CD8-positive, alpha-beta memory T cell (primary cell): Measurements from ENCODE around the gene S100Z. TPM values are rescaled to one million over a fixed set of nuclear protein-coding genes. Genes with fewer than 3 reads are reported as not detected.
"Not testable (repeated sequence)": the region's sequence is repeated elsewhere in the genome, so short reads cannot be mapped to it uniquely, and the experiment has no call there.

ENCODE experiments used
- CTCF ChIA-PET: fragments of 350-600 bp; sonication (Branson Sonifier 250); formaldehyde crosslinking; loops from one replicate; lab custom pipeline; 2021; ENCODE audit warnings: antibody characterized with exemption; lab: Charles Lee
- POLR2A ChIA-PET: fragments of 350-600 bp; sonication (Branson Sonifier 250); formaldehyde crosslinking; loops from one replicate; lab custom pipeline; 2021; ENCODE audit warnings: antibody characterized with exemption; lab: Charles Lee
- DNase-seq, 5 donors: peaks; one replicate each; pipeline versions ENCODE4 v3.0.0 to v3.0.0-alpha.2; 2020 to 2022; ENCODE audit warnings: mixed read lengths in 1 of 5
- H3K27ac ChIP-seq: one replicate; pipeline ENCODE4 v1.7.0; 2013; ENCODE audit warnings: low read depth, mild to moderate bottlenecking, low read length, moderate library complexity
- H3K27me3 ChIP-seq: 2 replicates; pipeline ENCODE4 v1.7.0; 2013; ENCODE audit warnings: low read length, mild to moderate bottlenecking; ENCODE audit not compliant: insufficient read depth, poor library complexity, severe bottlenecking
- H3K36me3 ChIP-seq: 2 replicates; pipeline ENCODE4 v1.7.0; 2013; ENCODE audit warnings: mild to moderate bottlenecking, low read length, moderate library complexity; ENCODE audit not compliant: insufficient read depth
- H3K4me1 ChIP-seq: 2 replicates; pipeline ENCODE4 v1.7.0; 2013; ENCODE audit warnings: mild to moderate bottlenecking, low read length, moderate library complexity; ENCODE audit not compliant: insufficient read depth
- H3K4me3 ChIP-seq: 2 replicates; pipeline ENCODE4 v1.7.0; 2013; ENCODE audit warnings: mild to moderate bottlenecking, low read length
- H3K9me3 ChIP-seq: 2 replicates; pipeline ENCODE4 v1.7.0; 2013; ENCODE audit warnings: mild to moderate bottlenecking, low read length
- H3K27ac Mint-ChIP-seq, 8 donors: one replicate each; pipeline ENCODE4 v1.8.0; 2020 to 2021; ENCODE audit warnings: mixed read lengths in 8 of 8, mild to moderate bottlenecking in 6 of 8, inconsistent platforms in 3 of 8, moderate library complexity in 3 of 8
- H3K27me3 Mint-ChIP-seq, 2 donors: one replicate each; pipeline ENCODE4 v1.8.0; 2020 to 2021; ENCODE audit warnings: mixed read lengths in 2 of 2, mild to moderate bottlenecking in 1 of 2, moderate library complexity in 1 of 2
- H3K36me3 Mint-ChIP-seq, 3 donors: one replicate each; pipeline ENCODE4 v1.8.0; 2020 to 2021; ENCODE audit warnings: mixed read lengths in 3 of 3, inconsistent platforms in 1 of 3, mild to moderate bottlenecking in 1 of 3
- H3K4me1 Mint-ChIP-seq, 3 donors: one replicate each; pipeline ENCODE4 v1.8.0; 2020 to 2021; ENCODE audit warnings: mixed read lengths in 3 of 3, inconsistent platforms in 1 of 3, mild to moderate bottlenecking in 1 of 3
- H3K4me3 Mint-ChIP-seq, 7 donors: one replicate each; pipeline ENCODE4 v1.8.0; 2020 to 2021; ENCODE audit warnings: mixed read lengths in 7 of 7, mild to moderate bottlenecking in 6 of 7, moderate library complexity in 4 of 7, inconsistent platforms in 2 of 7
- H3K9me3 Mint-ChIP-seq, 5 donors: one replicate each; pipeline ENCODE4 v1.8.0; 2020 to 2022; ENCODE audit warnings: mixed read lengths in 5 of 5, mild to moderate bottlenecking in 3 of 5, moderate library complexity in 2 of 5, inconsistent platforms in 1 of 5
- polyA plus RNA-seq: library from polyadenylated mRNA; unstranded; fragments of 300-500 nt; fragmentation: Illumina TruSeq; gene quantifications from one replicate; pipeline ENCODE4 v1.2.3, GENCODE V29; 2021
- total RNA-seq, 2 experiments: library from RNA; stranded (reverse); gene quantifications; one replicate each; pipeline ENCODE4 v1.2.3, GENCODE V29; 2021

Gene S100Z
- total and polyA plus RNA-seq, 3 experiments from 2014 or later: 0.48 TPM; not detected in 2

- no peak within 1 kb of the TSS for H3K27ac ChIP-seq
- ChIA-PET POLR2A (no interaction called here), CTCF (interaction anchor here (1.1 kb wide), 1 partner anchor 44 kb away, joined by 3 read pairs; no protein-coding TSS in a partner anchor)
Measured at GRCh38 chr5:76818844-76819831, 30.7 kb upstream of the S100Z start, which contains the start of gene F2RL1. Gene F2RL1 (plus strand): TSS chr5:76819030. CDS start chr5:76819183, 153 bp downstream.

DNA sequence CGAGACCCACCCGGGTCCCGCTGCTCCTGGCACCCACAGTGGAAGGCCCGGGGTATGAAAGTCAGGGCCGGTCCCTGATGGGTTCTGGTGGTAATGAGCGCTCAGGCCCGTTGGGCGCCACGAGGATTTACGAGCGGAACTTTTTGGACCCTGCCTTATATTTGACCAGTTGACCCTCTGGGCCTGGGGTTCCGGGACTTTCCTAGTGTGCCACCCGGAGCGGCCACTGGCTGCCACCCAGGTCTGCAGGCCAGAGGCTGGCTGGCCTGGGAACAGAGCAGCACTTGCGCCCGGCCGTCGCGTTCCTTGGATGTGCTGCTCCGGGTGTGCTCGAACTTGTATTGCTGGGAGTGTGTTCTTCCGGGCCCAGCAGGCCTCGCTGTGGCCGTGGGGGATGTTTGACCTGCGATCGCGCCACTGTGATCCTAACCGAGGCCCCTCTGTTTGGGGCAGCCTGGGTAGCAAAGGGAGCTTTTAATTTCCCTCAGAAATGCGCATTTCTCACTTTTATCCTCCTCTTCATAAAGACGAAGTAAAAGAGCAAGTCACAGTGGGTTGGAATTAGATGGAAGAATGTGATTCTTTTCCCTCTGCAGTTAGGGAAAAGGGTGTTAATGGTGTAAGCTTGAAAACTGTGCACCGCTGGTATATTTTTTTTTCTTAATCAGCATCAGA, 29.8 kb upstream of the S100Z start:
- H3K4me3 ChIP-seq: peak overlapping the region; percentile 88
- H3K9me3 ChIP-seq: no peaks in the 10 kb centered on the region
- DNase-seq: no peak
- H3K27ac ChIP-seq: no peak overlapping the region
- peaks cover 15% of the 10 kb centered on the region for H3K4me1 ChIP-seq
- H3K36me3 Mint-ChIP-seq: peaks cover 0 to 3% (median 0%) of the 10 kb centered on the region in 3 donors
- ChIA-PET POLR2A (no interaction called here), CTCF (no interaction called here)
- no peak overlapping the region for H3K27ac Mint-ChIP-seq
- H3K9me3 Mint-ChIP-seq: peaks cover 0 to 4% (median 0%) of the 10 kb centered on the region in 5 donors
- peaks cover 12% of the 10 kb centered on the region for H3K27me3 ChIP-seq
- peaks cover 11 to 30% (median 21%) of the 10 kb centered on the region in 3 donors for H3K4me1 Mint-ChIP-seq
- H3K4me3 Mint-ChIP-seq: peak overlapping the region; percentile 87 to 92 (median 88)
- H3K27me3 Mint-ChIP-seq: peaks cover 16 to 40% of the 10 kb centered on the region in 2 donors
- no peaks in the 10 kb centered on the region for H3K36me3 ChIP-seq

More at GRCh38 chr5:76818844-76819831, 30.7 kb upstream of the S100Z start, which contains the start of gene F2RL1:
- H3K27ac Mint-ChIP-seq: peak within 1 kb of the TSS in 2 of 8 donors; percentile 28 to 50
- H3K9me3 Mint-ChIP-seq: peaks cover 0 to 3% (median 0%) of the 10 kb centered on the region in 5 donors
- Histone ChIP-seq H3K27me3 (peaks cover 12% of the 10 kb centered on the region), H3K4me1 (peaks cover 15% of the 10 kb centered on the region), H3K9me3 (no peaks in the 10 kb centered on the region), H3K36me3 (no peaks in the 10 kb centered on the region), H3K4me3 (peak within 1 kb of the TSS; percentile 88)
- H3K4me3 Mint-ChIP-seq: peak within 1 kb of the TSS; percentile 87 to 92 (median 88)
- peak; percentile 23 to 64 (median 40) for DNase-seq
- peaks cover 11 to 30% (median 21%) of the 10 kb centered on the region in 3 donors for H3K4me1 Mint-ChIP-seq
- peaks cover 0 to 3% (median 0%) of the 10 kb centered on the region in 3 donors for H3K36me3 Mint-ChIP-seq
- peaks cover 16 to 43% of the 10 kb centered on the region in 2 donors for H3K27me3 Mint-ChIP-seq

GRCh38 chr5:76820526-76820890, 29.3 kb upstream of the S100Z start:
- peaks cover 15% of the 10 kb centered on the region for H3K4me1 ChIP-seq
- no peaks in the 10 kb centered on the region for H3K9me3 ChIP-seq
- peaks cover 0 to 4% (median 0%) of the 10 kb centered on the region in 5 donors for H3K9me3 Mint-ChIP-seq
- POLR2A ChIA-PET: no interaction called here
- peak overlapping the region; percentile 23 to 92 (median 88) for H3K4me3 Mint-ChIP-seq
- H3K27ac ChIP-seq: no peak overlapping the region
- no peaks in the 10 kb centered on the region for H3K36me3 ChIP-seq
- DNase-seq: no peak
- H3K27ac Mint-ChIP-seq: peak overlapping the region in 1 of 8 donors; percentile 50
- no peak overlapping the region for H3K4me3 ChIP-seq
- H3K36me3 Mint-ChIP-seq: peaks cover 0 to 3% (median 0%) of the 10 kb centered on the region in 3 donors
- H3K4me1 Mint-ChIP-seq: peaks cover 11 to 30% (median 21%) of the 10 kb centered on the region in 3 donors
- CTCF ChIA-PET: no interaction called here
- peaks cover 12% of the 10 kb centered on the region for H3K27me3 ChIP-seq
- H3K27me3 Mint-ChIP-seq: peaks cover 16 to 38% of the 10 kb centered on the region in 2 donors

- Mint-ChIP-seq H3K27me3 (peaks cover 15 to 35% of the 10 kb centered on the region in 2 donors), H3K36me3 (peaks cover 0 to 3% (median 0%) of the 10 kb centered on the region in 3 donors), H3K4me1 (peaks cover 11 to 30% (median 21%) of the 10 kb centered on the region in 3 donors), H3K9me3 (peaks cover 0 to 4% (median 0%) of the 10 kb centered on the region in 5 donors), H3K4me3 (peak overlapping the region in 3 of 7 donors; percentile 45 to 91 (median 79)), H3K27ac (no peak overlapping the region)
- Histone ChIP-seq H3K27ac (no peak overlapping the region), H3K4me3 (no peak overlapping the region), H3K4me1 (peaks cover 15% of the 10 kb centered on the region), H3K27me3 (peaks cover 12% of the 10 kb centered on the region), H3K36me3 (no peaks in the 10 kb centered on the region), H3K9me3 (no peaks in the 10 kb centered on the region)
- CTCF ChIA-PET: no interaction called here
- DNase-seq: no peak
- POLR2A ChIA-PET: interaction anchor here (0.7 kb wide), 1 partner anchor 853 kb away, joined by 4 read pairs; no protein-coding TSS in a partner anchor
Measured at GRCh38 chr5:76821136-76821535, 28.7 kb upstream of the S100Z start.

GRCh38 chr5:76822105-76822731, 27.6 kb upstream of the S100Z start:
- DNase-seq, POLR2A ChIA-PET, H3K9me3 ChIP-seq, H3K36me3 ChIP-seq, H3K36me3 Mint-ChIP-seq, H3K27ac ChIP-seq, H3K4me3 ChIP-seq, H3K27ac Mint-ChIP-seq, H3K9me3 Mint-ChIP-seq: not testable (repeated sequence)
- peaks cover 11 to 30% (median 21%) of the 10 kb centered on the region in 3 donors for H3K4me1 Mint-ChIP-seq
- Histone ChIP-seq H3K27me3 (peaks cover 12% of the 10 kb centered on the region), H3K4me1 (peaks cover 15% of the 10 kb centered on the region)
- CTCF ChIA-PET: interaction anchor here (0.6 kb wide), 1 partner anchor 262 kb away, joined by 3 read pairs; no protein-coding TSS in a partner anchor
- peak overlapping the region in 1 of 7 donors; percentile 52 for H3K4me3 Mint-ChIP-seq
- peaks cover 14 to 25% of the 10 kb centered on the region in 2 donors for H3K27me3 Mint-ChIP-seq

DNA sequence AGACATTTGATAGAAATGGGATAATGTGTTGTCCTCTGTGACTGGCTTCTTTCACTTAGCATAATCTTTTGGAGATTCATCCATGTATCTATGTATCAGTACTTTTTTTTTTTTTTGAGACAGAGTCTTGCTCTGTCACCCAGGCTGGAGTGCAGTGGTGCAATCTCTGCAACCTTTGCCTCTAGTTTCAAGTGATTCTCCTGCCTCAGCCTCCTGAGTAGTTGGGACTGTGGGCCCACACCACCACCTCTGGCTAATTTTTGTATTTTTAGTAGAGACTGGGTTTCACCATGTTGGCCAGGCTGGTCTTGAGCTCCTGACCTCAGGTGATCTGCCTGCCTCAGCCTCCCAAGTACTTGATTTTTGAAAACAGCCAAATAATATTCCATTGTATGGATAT, 23.4 kb upstream of the S100Z start:
- H3K36me3 Mint-ChIP-seq, H3K27ac Mint-ChIP-seq, H3K36me3 ChIP-seq, H3K9me3 ChIP-seq, H3K4me1 ChIP-seq, POLR2A ChIA-PET, CTCF ChIA-PET, DNase-seq, H3K9me3 Mint-ChIP-seq, H3K4me1 Mint-ChIP-seq, H3K4me3 ChIP-seq, H3K27me3 Mint-ChIP-seq, H3K4me3 Mint-ChIP-seq, H3K27me3 ChIP-seq, H3K27ac ChIP-seq: not testable (repeated sequence)

DNA sequence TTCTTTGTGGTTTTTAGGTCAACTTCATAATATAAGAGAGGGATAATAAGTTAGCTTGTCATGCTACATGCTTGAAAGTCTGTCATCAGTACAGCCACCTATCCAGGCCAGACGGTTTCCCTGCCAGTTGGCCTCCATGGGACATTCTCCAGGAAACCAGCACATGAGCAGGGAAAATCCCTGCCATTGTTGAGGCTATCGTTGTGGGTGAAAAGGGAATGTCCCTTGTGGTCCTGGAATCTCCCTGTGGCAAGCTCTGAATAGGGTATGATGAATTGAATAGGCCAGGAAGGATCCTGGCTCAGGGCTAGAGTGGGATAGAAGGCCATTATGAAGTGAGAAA, 18.7 kb upstream of the S100Z start:
- peaks cover 1 to 7% of the 10 kb centered on the region in 2 donors for H3K27me3 Mint-ChIP-seq

More for the DNA sequence above, 18.7 kb upstream of the S100Z start:
- Mint-ChIP-seq H3K9me3 (no peaks in the 10 kb centered on the region), H3K4me1 (no peaks in the 10 kb centered on the region), H3K27ac (no peak overlapping the region), H3K36me3 (peaks cover 5 to 13% (median 7%) of the 10 kb centered on the region in 3 donors), H3K4me3 (no peak overlapping the region)
- no peak for DNase-seq
- POLR2A ChIA-PET: no interaction called here
- CTCF ChIA-PET: no interaction called here
- Histone ChIP-seq H3K4me1 (no peaks in the 10 kb centered on the region), H3K27ac (no peak overlapping the region), H3K4me3 (no peak overlapping the region), H3K9me3 (no peaks in the 10 kb centered on the region), H3K27me3 (no peaks in the 10 kb centered on the region), H3K36me3 (no peaks in the 10 kb centered on the region)
